Uterine smooth muscle cell (primary cell): ENCODE results near the gene SPCS1. TPM values are rescaled to one million over a fixed set of nuclear protein-coding genes. Genes with fewer than 3 reads are reported as not detected.

Experiments
- total RNA-seq: library from RNA; depleted of rRNA; stranded (reverse); fragments of >200 nt; gene quantifications from 2 replicates; pipeline ENCODE4 v1.2.3, GENCODE V29; 2014

Gene SPCS1
- total RNA-seq: 53.6 and 59.9 TPM in 2 replicates

DNA sequence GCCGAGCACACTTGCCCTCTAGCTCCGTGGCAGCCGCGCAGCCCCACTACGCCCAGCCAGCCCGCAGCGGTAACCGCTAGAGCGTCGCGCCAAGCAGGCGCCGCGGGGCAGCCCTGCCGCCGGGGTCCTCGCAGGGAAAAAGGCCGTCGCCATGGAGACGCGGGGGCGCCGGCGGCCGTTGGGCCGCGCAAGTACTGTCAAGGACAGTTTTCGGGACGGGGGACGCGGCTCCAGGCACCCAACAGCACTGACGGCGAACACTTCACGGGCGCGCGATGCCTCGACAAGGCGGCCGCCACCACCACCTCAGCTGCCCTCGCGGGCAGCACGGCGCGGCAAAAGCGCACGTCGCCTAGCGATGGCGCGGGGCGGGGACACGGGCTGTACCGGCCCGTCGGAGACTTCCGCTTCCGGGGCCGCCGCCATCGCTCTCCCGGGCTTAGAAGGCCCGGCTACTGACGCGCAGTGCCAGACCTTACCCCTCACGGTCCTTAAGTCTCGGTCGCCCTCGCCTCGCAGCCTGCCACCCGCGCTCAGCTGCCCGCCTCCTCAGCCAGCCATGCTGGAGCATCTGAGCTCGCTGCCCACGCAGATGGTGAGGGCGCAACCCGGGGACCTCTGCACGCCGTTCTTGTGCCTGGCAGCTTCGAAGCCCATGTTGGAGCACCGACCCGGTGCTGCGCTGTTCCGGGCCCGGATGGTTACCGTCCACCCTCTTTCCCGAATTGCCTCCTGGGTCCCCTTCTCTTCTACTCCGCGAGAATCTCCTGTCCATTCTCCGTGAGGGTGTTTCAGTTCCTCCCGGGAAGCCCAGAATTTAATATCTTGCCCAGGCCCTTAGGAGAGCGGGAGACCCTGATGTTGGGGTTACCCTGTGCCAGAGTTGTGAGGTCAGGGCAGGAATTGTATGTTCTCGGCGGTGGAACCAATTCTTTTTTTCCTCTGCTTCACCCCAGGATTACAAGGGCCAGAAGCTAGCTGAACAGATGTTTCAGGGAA, at the start of gene SPCS1, which contains the start of gene GLT8D1:
Gene SPCS1, plus strand, starts transcription at position 419 of the 999 bp plus-strand sequence. Its CDS starts 141 bp downstream, at position 560.
Gene GLT8D1, minus strand, starts transcription at position 104 of the 999 bp plus-strand sequence. CDS start 5,331 bp downstream, outside the sequence.

DNA sequence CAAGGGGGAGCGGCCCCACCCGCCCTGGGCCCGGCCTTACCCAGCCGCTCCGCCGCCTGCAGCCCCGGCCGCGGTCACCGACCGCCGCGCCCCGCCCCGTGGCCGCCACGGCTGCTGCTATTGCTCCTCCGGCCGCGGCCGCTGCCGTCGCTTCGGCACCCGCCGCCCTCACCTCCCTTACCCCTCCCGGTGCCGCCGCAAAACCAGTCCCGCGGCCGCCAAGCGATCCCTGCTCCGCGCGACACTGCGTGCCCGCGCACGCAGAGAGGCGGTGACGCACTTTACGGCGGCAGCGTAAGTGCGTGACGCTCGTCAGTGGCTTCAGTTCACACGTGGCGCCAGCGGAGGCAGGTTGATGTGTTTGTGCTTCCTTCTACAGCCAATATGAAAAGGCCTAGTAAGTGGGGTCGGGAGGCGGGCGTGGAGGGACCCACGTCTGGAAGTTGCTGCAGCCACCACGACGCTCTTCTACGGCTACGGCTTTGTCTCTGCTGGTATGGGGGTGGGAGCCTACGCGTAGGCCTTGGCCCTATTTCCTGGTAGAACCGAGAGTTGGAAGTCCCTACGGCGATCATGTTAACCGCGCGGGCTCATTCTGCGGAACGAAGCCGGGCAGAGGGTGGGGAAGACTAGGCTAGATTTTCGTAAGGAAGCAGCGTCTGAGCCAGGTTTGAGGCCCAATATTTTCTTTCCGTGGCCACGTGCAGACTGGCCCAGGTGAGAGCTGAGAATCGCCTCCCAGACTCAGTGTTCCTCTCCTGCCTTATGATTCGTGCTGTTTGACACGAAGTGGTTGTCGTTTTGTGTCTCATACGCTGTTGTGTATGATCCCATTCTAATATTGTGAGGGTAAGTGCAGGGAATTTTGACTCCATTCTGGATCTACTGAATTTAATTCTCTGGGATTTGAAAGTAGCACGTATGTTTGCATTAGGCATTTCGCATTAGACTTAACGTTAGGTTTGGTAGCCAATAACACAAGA, 19.9 kb upstream of the SPCS1 start, which contains the start of the genes GNL3 and PBRM1:
Gene GNL3, plus strand, starts transcription at position 324 of the 983 bp plus-strand sequence. Its CDS starts 61 bp downstream, at position 385.
Gene PBRM1, minus strand, starts transcription at position 205 of the 983 bp plus-strand sequence.

Other genes with a start within 250 kb of the SPCS1 start
- 0.44 and 0.62 TPM in 2 replicates for gene STAB1, start 210.8 kb upstream of the SPCS1 start, total RNA-seq
- 44.7 and 52.5 TPM in 2 replicates for gene NT5DC2, start 172.2 kb upstream of the SPCS1 start, total RNA-seq
- gene UQCC5, start 169.5 kb upstream of the SPCS1 start, total RNA-seq: 1.8 and 12.6 TPM in 2 replicates
- gene PBRM1, start 20.2 kb upstream of the SPCS1 start, total RNA-seq: 93.8 and 96.0 TPM in 2 replicates
- 155 and 182 TPM in 2 replicates for gene GNL3, start 20.1 kb upstream of the SPCS1 start, total RNA-seq
- gene GLT8D1, start 315 bp upstream of the SPCS1 start, total RNA-seq: 99.9 and 129 TPM in 2 replicates
- 26.7 and 31.7 TPM in 2 replicates for gene NEK4, start 64.8 kb downstream of the SPCS1 start, total RNA-seq
- gene ITIH1, start 71.5 kb downstream of the SPCS1 start, total RNA-seq: not detected in 2 replicates
- 0.12 TPM in 1 of 2 replicates, not detected in the other for gene ITIH3, start 88.7 kb downstream of the SPCS1 start, total RNA-seq
- gene ITIH4, start 124.6 kb downstream of the SPCS1 start, total RNA-seq: 0.66 and 1.7 TPM in 2 replicates
- gene MUSTN1, start 128.9 kb downstream of the SPCS1 start, total RNA-seq: 0.50 TPM in 1 of 2 replicates, not detected in the other
- gene STIMATE, start 191.4 kb downstream of the SPCS1 start, total RNA-seq: 13.4 and 23.9 TPM in 2 replicates